SK-N-SH (cell line): ENCODE data around the gene TRPM2. TPM values are rescaled to one million over a fixed set of nuclear protein-coding genes. Genes with fewer than 3 reads are reported as not detected.

ENCODE experiments used
- CTCF ChIA-PET: fragments of 300-600, 350-600 bp; formaldehyde crosslinking; extraction: SDS; loops from one replicate; lab custom pipeline; 2021; lab: Yijun Ruan, JAX
- POLR2A ChIA-PET: fragments of 350-600 bp; sonication (Branson Sonifier 250); formaldehyde crosslinking; extraction: SDS; loops from one replicate; lab custom pipeline; 2020; ENCODE audit warnings: antibody characterized with exemption, inconsistent platforms; lab: Yijun Ruan, JAX
- DNase-seq: peaks from one replicate; pipeline ENCODE4 v3.0.0; 2012
- H2AFZ ChIP-seq: fragments of 200-600 bp; sonication (generic); 2 replicates; pipeline ENCODE4 v1.8.1; 2016; ENCODE audit warnings: antibody characterized with exemption, mild to moderate bottlenecking, low read depth
- H3F3A ChIP-seq: fragments of 200-600 bp; sonication (generic); replicated peaks from 2 replicates; pipeline ENCODE3; 2016; ENCODE audit warnings: antibody characterized with exemption, mild to moderate bottlenecking; ENCODE audit not compliant: insufficient read depth
- H3K27ac ChIP-seq, 2 experiments: fragments of 200-500 bp in 1 of 2; fragments of 200-600 bp in 1 of 2; sonication (Bioruptor generic) in 1 of 2; sonication (generic), shearing (Covaris generic) in 1 of 2; 2 replicates each; pipeline versions ENCODE4 v1.5.1 to v1.6.1; 2014 to 2016; ENCODE audit warnings: low read depth in 2 of 2, inconsistent platforms in 1 of 2, low read length in 1 of 2, mild to moderate bottlenecking in 1 of 2, mixed read lengths in 1 of 2
- H3K27me3 ChIP-seq: fragments of 200-600 bp; sonication (generic), shearing (Covaris generic); 2 replicates; pipeline ENCODE4 v1.6.1; 2016; ENCODE audit warnings: mixed run types; ENCODE audit not compliant: insufficient read depth
- H3K36me3 ChIP-seq, 2 experiments: fragments of 200-500 bp in 1 of 2; fragments of 200-600 bp in 1 of 2; sonication (Bioruptor generic) in 1 of 2; sonication (generic) in 1 of 2; replicated peaks in 1 of 2; 2 replicates each; pipeline versions ENCODE3 to v1.5.1; 2014 to 2016; ENCODE audit warnings: low read length in 1 of 2, mild to moderate bottlenecking in 1 of 2; ENCODE audit not compliant: insufficient read depth in 2 of 2, control insufficient read depth in 1 of 2
- H3K4me1 ChIP-seq, 2 experiments: fragments of 200-500 bp in 1 of 2; fragments of 200-600 bp in 1 of 2; sonication (Bioruptor generic) in 1 of 2; sonication (generic), shearing (Covaris generic) in 1 of 2; 2 replicates each; pipeline versions ENCODE4 v1.5.1 to v1.6.1; 2014 to 2016; ENCODE audit warnings: low read depth in 1 of 2, low read length in 1 of 2, mixed run types in 1 of 2; ENCODE audit not compliant: insufficient read depth in 2 of 2, control insufficient read depth in 1 of 2
- H3K4me2 ChIP-seq: fragments of 200-600 bp; sonication (generic), shearing (Covaris generic); 2 replicates; pipeline ENCODE4 v1.6.1; 2017; ENCODE audit warnings: mixed run types
- H3K4me3 ChIP-seq, 2 experiments: fragments of 200-500 bp in 1 of 2; fragments of 200-600 bp in 1 of 2; sonication (Bioruptor generic) in 1 of 2; sonication (generic), shearing (Covaris generic) in 1 of 2; 2 replicates each; pipeline versions ENCODE4 v1.5.1 to v1.8.1; 2014 to 2016; ENCODE audit warnings: low read depth in 2 of 2, inconsistent platforms in 1 of 2, low read length in 1 of 2, mild to moderate bottlenecking in 1 of 2, mixed read lengths in 1 of 2, moderate library complexity in 1 of 2
- H3K79me2 ChIP-seq: fragments of 200-600 bp; sonication (generic); 2 replicates; pipeline ENCODE4 v1.8.1; 2017; ENCODE audit warnings: mild to moderate bottlenecking; ENCODE audit not compliant: insufficient read depth
- H3K9ac ChIP-seq: fragments of 200-600 bp; sonication (generic); 2 replicates; pipeline ENCODE4 v1.6.1; 2017; ENCODE audit warnings: mixed run types
- H3K9me2 ChIP-seq: fragments of 200-600 bp; sonication (generic); 2 replicates; pipeline ENCODE4 v1.6.1; 2017; ENCODE audit warnings: mixed run types
- H3K9me3 ChIP-seq: fragments of 200-600 bp; sonication (generic); 2 replicates; pipeline ENCODE4 v1.6.1; 2017; ENCODE audit warnings: mixed run types, mild to moderate bottlenecking, moderate library complexity
- H4K20me1 ChIP-seq: fragments of 200-600 bp; sonication (generic); 2 replicates; pipeline ENCODE4 v1.6.1; 2017; ENCODE audit warnings: mild to moderate bottlenecking, mixed run types; ENCODE audit not compliant: insufficient read depth
- CTCF ChIP-seq: fragments of 200-600 bp; sonication (generic); IDR thresholded peaks from 2 replicates; pipeline ENCODE4 v1.6.1; 2017; ENCODE audit warnings: antibody characterized with exemption, mild to moderate bottlenecking, moderate library complexity
- ELF1 ChIP-seq: IDR thresholded peaks from 2 replicates; pipeline ENCODE4 v1.4.0; 2012
- EP300 ChIP-seq, 2 experiments: IDR thresholded peaks; 2 replicates each; pipeline versions ENCODE4 v1.4.0 to v1.6.1; 2012; ENCODE audit warnings: borderline replicate concordance in 1 of 2, low read depth in 1 of 2, low read length in 1 of 2
- EZH2phosphoT487 ChIP-seq: fragments of 200-600 bp; sonication (generic); IDR thresholded peaks from 2 replicates; pipeline ENCODE4 v1.6.1; 2017; ENCODE audit warnings: low read depth, mixed run types, mild to moderate bottlenecking, antibody characterized with exemption, moderate library complexity, borderline replicate concordance
- FOXJ3 ChIP-seq: sonication (generic); formaldehyde crosslinking; IDR thresholded peaks from 2 replicates; pipeline ENCODE4 v1.5.1; 2020; ENCODE audit warnings: mild to moderate bottlenecking, missing genetic modification reagents
- FOXM1 ChIP-seq: IDR thresholded peaks from 2 replicates; pipeline ENCODE4 v1.4.0; 2012; ENCODE audit warnings: low read depth, mild to moderate bottlenecking
- GABPA ChIP-seq: IDR thresholded peaks from 2 replicates; pipeline ENCODE4 v1.4.0; 2012; ENCODE audit warnings: low read depth, mild to moderate bottlenecking
- JUND ChIP-seq: IDR thresholded peaks from 2 replicates; pipeline ENCODE4 v1.4.0; 2012
- MXI1 ChIP-seq: IDR thresholded peaks from 2 replicates; pipeline ENCODE4 v1.6.1; 2012; ENCODE audit warnings: mild to moderate bottlenecking, low read depth, low read length, improper control_type of control experiment
- NFIC ChIP-seq: IDR thresholded peaks from 2 replicates; pipeline ENCODE4 v1.4.0; 2012; ENCODE audit warnings: borderline replicate concordance
- NRF1 ChIP-seq: IDR thresholded peaks from 2 replicates; pipeline ENCODE4 v1.6.1; 2012; ENCODE audit warnings: low read depth, mild to moderate bottlenecking, low read length
- RAD21 ChIP-seq: IDR thresholded peaks from 2 replicates; pipeline ENCODE4 v1.6.1; 2012; ENCODE audit warnings: mild to moderate bottlenecking, low read length
- RCOR1 ChIP-seq: fragments of 150-350 bp; IDR thresholded peaks from 2 replicates; pipeline ENCODE4 v1.6.1; 2017; ENCODE audit warnings: antibody characterized with exemption, low read length
- RFX5 ChIP-seq: IDR thresholded peaks from 2 replicates; pipeline ENCODE4 v1.6.1; 2012; ENCODE audit warnings: mild to moderate bottlenecking, improper control_type of control experiment, low read length
- RXRA ChIP-seq: IDR thresholded peaks from 2 replicates; pipeline ENCODE4 v1.4.0; 2012; ENCODE audit warnings: low read depth, mild to moderate bottlenecking, borderline replicate concordance
- SMC3 ChIP-seq: IDR thresholded peaks from 2 replicates; pipeline ENCODE4 v1.6.1; 2012; ENCODE audit warnings: low read depth, low read length, improper control_type of control experiment
- TAF1 ChIP-seq: IDR thresholded peaks from 2 replicates; pipeline ENCODE4 v1.6.1; 2012; ENCODE audit warnings: low read depth, mild to moderate bottlenecking, low read length, moderate library complexity, borderline replicate concordance
- USF1 ChIP-seq: IDR thresholded peaks from 2 replicates; pipeline ENCODE4 v1.4.0; 2012; ENCODE audit warnings: low read depth, borderline replicate concordance
- WGBS: methylation state at CpG from one replicate; pipeline ENCODE4 v1.1.6; 2017; ENCODE audit warnings: low lambda C conversion rate; 5-methylcytosine and 5-hydroxymethylcytosine counted together
- polyA plus RNA-seq, 3 experiments: library from polyadenylated mRNA; depleted of rRNA; stranded (reverse); fragments of >200 nt; gene quantifications; 2 replicates each; pipeline ENCODE4 v1.2.3, GENCODE V29; 2012
- TF ChIP-seq, protein P1 (sequence below): IDR thresholded peaks from 2 replicates; pipeline ENCODE4; 2012
- TF ChIP-seq, protein P2 (sequence below): fragments of 150-350 bp; IDR thresholded peaks from 2 replicates; pipeline ENCODE4 v1.6.1; 2016; ENCODE audit warnings: mild to moderate bottlenecking, low read depth, low read length

Gene TRPM2
- polyA plus RNA-seq, 1 of the 3 experiments (the other 2 are of a cell fraction): not detected

DNA sequence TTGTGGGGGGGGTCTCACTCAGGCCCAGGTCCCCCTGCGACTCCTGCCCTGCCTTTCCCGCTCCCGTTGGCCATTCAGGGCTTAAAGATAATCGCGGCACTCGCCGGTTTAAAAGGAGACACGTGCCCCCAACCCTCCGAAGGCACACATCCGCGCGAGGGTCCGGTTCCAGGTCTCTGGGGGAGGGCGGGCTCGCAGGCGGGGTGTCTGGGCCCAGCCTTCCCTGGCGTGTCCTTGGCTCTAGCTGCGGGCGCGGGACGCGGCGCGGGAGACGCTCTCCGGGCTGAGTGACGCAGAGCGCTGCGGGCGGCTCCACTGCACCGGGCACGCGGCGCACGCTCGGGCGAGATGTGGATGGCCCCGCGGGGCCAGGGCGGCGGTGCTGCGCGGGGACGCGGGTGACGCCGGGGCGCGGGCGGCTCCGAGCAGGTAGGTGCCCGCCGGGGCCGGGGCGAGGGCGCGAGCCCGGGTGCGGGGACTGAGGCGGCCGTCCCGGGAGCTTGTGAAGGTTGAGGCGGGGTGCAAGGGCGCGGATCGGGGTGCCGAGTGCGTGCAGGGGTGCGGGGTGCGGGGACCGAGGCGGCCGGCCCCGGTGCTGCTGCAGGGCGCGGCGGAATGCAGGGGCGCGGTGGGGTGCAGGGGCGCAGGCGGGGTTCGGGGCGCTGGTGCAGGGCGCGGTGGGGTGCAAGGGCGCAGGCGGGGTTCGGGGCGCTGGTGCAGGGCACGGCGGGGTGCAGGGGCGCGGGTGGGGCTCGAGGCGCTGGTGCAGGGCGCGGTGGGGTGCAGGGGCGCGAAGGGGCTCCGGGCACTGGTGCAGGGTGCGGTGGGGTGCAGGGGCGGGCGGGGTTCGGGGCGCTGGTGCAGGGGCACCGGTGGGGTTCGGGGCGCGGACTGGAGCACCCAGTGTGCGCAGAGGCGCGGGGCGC, 3.3 kb upstream of the TRPM2 start:
- Histone ChIP-seq H3K27ac (no peak overlapping the region), H3K4me3 (no peak overlapping the region), H3F3A (no peaks in the 10 kb centered on the region), H3K4me1 (no peaks in the 10 kb centered on the region), H3K9ac (no peak overlapping the region), H3K9me3 (no peaks in the 10 kb centered on the region), H2AFZ (no peak overlapping the region), H4K20me1 (no peaks in the 10 kb centered on the region), H3K79me2 (no peaks in the 10 kb centered on the region), H3K36me3 (no peaks in the 10 kb centered on the region), H3K4me2 (no peak overlapping the region), H3K27me3 (peaks cover 61% of the 10 kb centered on the region), H3K9me2 (no peaks in the 10 kb centered on the region)
- CTCF ChIA-PET: no interaction called here
- 13% methylated on average over 44 of the region's 113 CpGs for WGBS
- no peak for TF ChIP-seq NFIC
- TF ChIP-seq RXRA: no peak
- no peak for TF ChIP-seq ELF1
- no peak for TF ChIP-seq USF1
- TF ChIP-seq CTCF: no peak
- TF ChIP-seq FOXM1: no peak
- TF ChIP-seq JUND: no peak
- TF ChIP-seq RCOR1: no peak
- TF ChIP-seq EZH2phosphoT487: no peak
- no peak for TF ChIP-seq MXI1
- no peak for TF ChIP-seq EP300 (IDR thresholded peaks at IDR 0.05; ENCODE audit: borderline replicate concordance in 1 of 2, low read depth in 1 of 2, low read length in 1 of 2)
- no peak for TF ChIP-seq RFX5
- TF ChIP-seq NRF1: no peak
- no peak for TF ChIP-seq GABPA
- TF ChIP-seq FOXJ3 (CRISPR knock-in tag): no peak
- TF ChIP-seq, protein P1, sequence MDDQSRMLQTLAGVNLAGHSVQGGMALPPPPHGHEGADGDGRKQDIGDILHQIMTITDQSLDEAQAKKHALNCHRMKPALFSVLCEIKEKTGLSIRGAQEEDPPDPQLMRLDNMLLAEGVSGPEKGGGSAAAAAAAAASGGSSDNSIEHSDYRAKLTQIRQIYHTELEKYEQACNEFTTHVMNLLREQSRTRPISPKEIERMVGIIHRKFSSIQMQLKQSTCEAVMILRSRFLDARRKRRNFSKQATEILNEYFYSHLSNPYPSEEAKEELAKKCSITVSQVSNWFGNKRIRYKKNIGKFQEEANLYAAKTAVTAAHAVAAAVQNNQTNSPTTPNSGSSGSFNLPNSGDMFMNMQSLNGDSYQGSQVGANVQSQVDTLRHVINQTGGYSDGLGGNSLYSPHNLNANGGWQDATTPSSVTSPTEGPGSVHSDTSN: no peak
- TF ChIP-seq TAF1: no peak
- TF ChIP-seq, protein P2, sequence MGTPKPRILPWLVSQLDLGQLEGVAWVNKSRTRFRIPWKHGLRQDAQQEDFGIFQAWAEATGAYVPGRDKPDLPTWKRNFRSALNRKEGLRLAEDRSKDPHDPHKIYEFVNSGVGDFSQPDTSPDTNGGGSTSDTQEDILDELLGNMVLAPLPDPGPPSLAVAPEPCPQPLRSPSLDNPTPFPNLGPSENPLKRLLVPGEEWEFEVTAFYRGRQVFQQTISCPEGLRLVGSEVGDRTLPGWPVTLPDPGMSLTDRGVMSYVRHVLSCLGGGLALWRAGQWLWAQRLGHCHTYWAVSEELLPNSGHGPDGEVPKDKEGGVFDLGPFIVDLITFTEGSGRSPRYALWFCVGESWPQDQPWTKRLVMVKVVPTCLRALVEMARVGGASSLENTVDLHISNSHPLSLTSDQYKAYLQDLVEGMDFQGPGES: no peak
- no peak for TF ChIP-seq RAD21
- TF ChIP-seq SMC3: no peak
- TF ChIP-seq, all 33 proteins: peak for 0
- POLR2A ChIA-PET: no interaction called here
- no peak for DNase-seq
